SK-N-SH (cell line): ENCODE data around the gene PDK1. TPM values are rescaled to one million over a fixed set of nuclear protein-coding genes. Genes with fewer than 3 reads are reported as not detected.

Experiments used
- CTCF ChIA-PET: fragments of 300-600, 350-600 bp; formaldehyde crosslinking; extraction: SDS; loops from one replicate; lab custom pipeline; 2021; lab: Yijun Ruan, JAX
- POLR2A ChIA-PET: fragments of 350-600 bp; sonication (Branson Sonifier 250); formaldehyde crosslinking; extraction: SDS; loops from one replicate; lab custom pipeline; 2020; ENCODE audit warnings: antibody characterized with exemption, inconsistent platforms; lab: Yijun Ruan, JAX
- DNase-seq: peaks from one replicate; pipeline ENCODE4 v3.0.0; 2012
- H2AFZ ChIP-seq: fragments of 200-600 bp; sonication (generic); 2 replicates; pipeline ENCODE4 v1.8.1; 2016; ENCODE audit warnings: antibody characterized with exemption, mild to moderate bottlenecking, low read depth
- H3F3A ChIP-seq: fragments of 200-600 bp; sonication (generic); replicated peaks from 2 replicates; pipeline ENCODE3; 2016; ENCODE audit warnings: antibody characterized with exemption, mild to moderate bottlenecking; ENCODE audit not compliant: insufficient read depth
- H3K27ac ChIP-seq, 2 experiments: fragments of 200-500 bp in 1 of 2; fragments of 200-600 bp in 1 of 2; sonication (Bioruptor generic) in 1 of 2; sonication (generic), shearing (Covaris generic) in 1 of 2; 2 replicates each; pipeline versions ENCODE4 v1.5.1 to v1.6.1; 2014 to 2016; ENCODE audit warnings: low read depth in 2 of 2, inconsistent platforms in 1 of 2, low read length in 1 of 2, mild to moderate bottlenecking in 1 of 2, mixed read lengths in 1 of 2
- H3K27me3 ChIP-seq: fragments of 200-600 bp; sonication (generic), shearing (Covaris generic); 2 replicates; pipeline ENCODE4 v1.6.1; 2016; ENCODE audit warnings: mixed run types; ENCODE audit not compliant: insufficient read depth
- H3K36me3 ChIP-seq, 2 experiments: fragments of 200-500 bp in 1 of 2; fragments of 200-600 bp in 1 of 2; sonication (Bioruptor generic) in 1 of 2; sonication (generic) in 1 of 2; replicated peaks in 1 of 2; 2 replicates each; pipeline versions ENCODE3 to v1.5.1; 2014 to 2016; ENCODE audit warnings: low read length in 1 of 2, mild to moderate bottlenecking in 1 of 2; ENCODE audit not compliant: insufficient read depth in 2 of 2, control insufficient read depth in 1 of 2
- H3K4me1 ChIP-seq, 2 experiments: fragments of 200-500 bp in 1 of 2; fragments of 200-600 bp in 1 of 2; sonication (Bioruptor generic) in 1 of 2; sonication (generic), shearing (Covaris generic) in 1 of 2; 2 replicates each; pipeline versions ENCODE4 v1.5.1 to v1.6.1; 2014 to 2016; ENCODE audit warnings: low read depth in 1 of 2, low read length in 1 of 2, mixed run types in 1 of 2; ENCODE audit not compliant: insufficient read depth in 2 of 2, control insufficient read depth in 1 of 2
- H3K4me2 ChIP-seq: fragments of 200-600 bp; sonication (generic), shearing (Covaris generic); 2 replicates; pipeline ENCODE4 v1.6.1; 2017; ENCODE audit warnings: mixed run types
- H3K4me3 ChIP-seq, 2 experiments: fragments of 200-500 bp in 1 of 2; fragments of 200-600 bp in 1 of 2; sonication (Bioruptor generic) in 1 of 2; sonication (generic), shearing (Covaris generic) in 1 of 2; 2 replicates each; pipeline versions ENCODE4 v1.5.1 to v1.8.1; 2014 to 2016; ENCODE audit warnings: low read depth in 2 of 2, inconsistent platforms in 1 of 2, low read length in 1 of 2, mild to moderate bottlenecking in 1 of 2, mixed read lengths in 1 of 2, moderate library complexity in 1 of 2
- H3K79me2 ChIP-seq: fragments of 200-600 bp; sonication (generic); 2 replicates; pipeline ENCODE4 v1.8.1; 2017; ENCODE audit warnings: mild to moderate bottlenecking; ENCODE audit not compliant: insufficient read depth
- H3K9ac ChIP-seq: fragments of 200-600 bp; sonication (generic); 2 replicates; pipeline ENCODE4 v1.6.1; 2017; ENCODE audit warnings: mixed run types
- H3K9me2 ChIP-seq: fragments of 200-600 bp; sonication (generic); 2 replicates; pipeline ENCODE4 v1.6.1; 2017; ENCODE audit warnings: mixed run types
- H3K9me3 ChIP-seq: fragments of 200-600 bp; sonication (generic); 2 replicates; pipeline ENCODE4 v1.6.1; 2017; ENCODE audit warnings: mixed run types, mild to moderate bottlenecking, moderate library complexity
- H4K20me1 ChIP-seq: fragments of 200-600 bp; sonication (generic); 2 replicates; pipeline ENCODE4 v1.6.1; 2017; ENCODE audit warnings: mild to moderate bottlenecking, mixed run types; ENCODE audit not compliant: insufficient read depth
- EP300 ChIP-seq, 2 experiments: IDR thresholded peaks; 2 replicates each; pipeline versions ENCODE4 v1.4.0 to v1.6.1; 2012; ENCODE audit warnings: borderline replicate concordance in 1 of 2, low read depth in 1 of 2, low read length in 1 of 2
- FOXJ3 ChIP-seq: sonication (generic); formaldehyde crosslinking; IDR thresholded peaks from 2 replicates; pipeline ENCODE4 v1.5.1; 2020; ENCODE audit warnings: mild to moderate bottlenecking, missing genetic modification reagents
- GABPA ChIP-seq: IDR thresholded peaks from 2 replicates; pipeline ENCODE4 v1.4.0; 2012; ENCODE audit warnings: low read depth, mild to moderate bottlenecking
- MXI1 ChIP-seq: IDR thresholded peaks from 2 replicates; pipeline ENCODE4 v1.6.1; 2012; ENCODE audit warnings: mild to moderate bottlenecking, low read depth, low read length, improper control_type of control experiment
- RAD21 ChIP-seq: IDR thresholded peaks from 2 replicates; pipeline ENCODE4 v1.6.1; 2012; ENCODE audit warnings: mild to moderate bottlenecking, low read length
- TAF1 ChIP-seq: IDR thresholded peaks from 2 replicates; pipeline ENCODE4 v1.6.1; 2012; ENCODE audit warnings: low read depth, mild to moderate bottlenecking, low read length, moderate library complexity, borderline replicate concordance
- TCF12 ChIP-seq: IDR thresholded peaks from 2 replicates; pipeline ENCODE4 v1.4.0; 2012
- WGBS: methylation state at CpG from one replicate; pipeline ENCODE4 v1.1.6; 2017; ENCODE audit warnings: low lambda C conversion rate; 5-methylcytosine and 5-hydroxymethylcytosine counted together
- polyA plus RNA-seq, 3 experiments: library from polyadenylated mRNA; depleted of rRNA; stranded (reverse); fragments of >200 nt; gene quantifications; 2 replicates each; pipeline ENCODE4 v1.2.3, GENCODE V29; 2012
- TF ChIP-seq, protein P1 (sequence below): IDR thresholded peaks from 2 replicates; pipeline ENCODE4; 2012
- TF ChIP-seq, protein P2 (sequence below): fragments of 150-350 bp; IDR thresholded peaks from 2 replicates; pipeline ENCODE4 v1.6.1; 2017; ENCODE audit warnings: antibody characterized with exemption, low read length, low read depth, borderline replicate concordance
- TF ChIP-seq, protein P3 (sequence below): fragments of 150-350 bp; IDR thresholded peaks from 2 replicates; pipeline ENCODE4 v1.6.1; 2016; ENCODE audit warnings: mild to moderate bottlenecking, low read depth, low read length
- TF ChIP-seq, protein P4 (sequence below): IDR thresholded peaks from 2 replicates; pipeline ENCODE4 v1.6.1; 2012; ENCODE audit warnings: mild to moderate bottlenecking, low read depth, low read length, moderate library complexity

The PDK1 gene
- polyA plus RNA-seq, 1 of the 3 experiments (the other 2 are of a cell fraction): 5.3 TPM

DNA sequence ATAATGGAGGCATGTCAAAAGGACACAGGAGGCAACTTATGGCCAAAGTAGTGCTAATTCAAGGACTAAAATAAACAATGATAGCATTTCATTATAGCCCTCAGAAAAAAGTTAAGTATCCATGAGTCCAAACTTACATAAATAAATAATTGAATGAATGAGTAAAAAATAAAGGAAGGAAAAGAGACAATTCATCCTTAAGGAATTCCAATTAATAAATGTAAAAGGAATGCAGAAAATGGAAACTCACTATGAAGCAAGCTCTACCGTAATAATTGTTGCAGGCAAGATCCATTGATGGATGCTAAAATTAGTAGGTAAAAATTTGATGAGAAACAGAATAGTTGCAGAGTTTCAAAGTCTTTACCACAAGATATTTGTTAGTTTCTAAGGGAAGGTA lies 91.5 kb downstream of the PDK1 start:
- Histone ChIP-seq H3K36me3 (no peaks in the 10 kb centered on the region), H3K4me1 (peaks cover 0 to 7% of the 10 kb centered on the region in 2 experiments), H3K4me3 (no peak overlapping the region), H3K9me3 (no peaks in the 10 kb centered on the region), H3F3A (peaks cover 7% of the 10 kb centered on the region), H3K9me2 (no peaks in the 10 kb centered on the region), H3K79me2 (no peaks in the 10 kb centered on the region), H3K27ac (peak overlapping the region in 1 of 2 experiments; percentile 63; a peak in 2 of 4 replicates), H4K20me1 (no peaks in the 10 kb centered on the region), H2AFZ (peak overlapping the region; percentile 61), H3K9ac (no peak overlapping the region), H3K27me3 (no peaks in the 10 kb centered on the region), H3K4me2 (peak overlapping the region; percentile 14; the same call in 1 of the 2 replicates)
- DNase-seq: no peak
- POLR2A ChIA-PET: no interaction called here
- WGBS: 17% methylated on average over 1 of the region's 1 CpG
- TF ChIP-seq, protein P1, sequence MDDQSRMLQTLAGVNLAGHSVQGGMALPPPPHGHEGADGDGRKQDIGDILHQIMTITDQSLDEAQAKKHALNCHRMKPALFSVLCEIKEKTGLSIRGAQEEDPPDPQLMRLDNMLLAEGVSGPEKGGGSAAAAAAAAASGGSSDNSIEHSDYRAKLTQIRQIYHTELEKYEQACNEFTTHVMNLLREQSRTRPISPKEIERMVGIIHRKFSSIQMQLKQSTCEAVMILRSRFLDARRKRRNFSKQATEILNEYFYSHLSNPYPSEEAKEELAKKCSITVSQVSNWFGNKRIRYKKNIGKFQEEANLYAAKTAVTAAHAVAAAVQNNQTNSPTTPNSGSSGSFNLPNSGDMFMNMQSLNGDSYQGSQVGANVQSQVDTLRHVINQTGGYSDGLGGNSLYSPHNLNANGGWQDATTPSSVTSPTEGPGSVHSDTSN: 0 out of 2 replicates have a peak, but pooled peaks have one; percentile 9
- no peak for TF ChIP-seq RAD21
- TF ChIP-seq FOXJ3 (CRISPR knock-in tag): no peak
- TF ChIP-seq, protein P2, sequence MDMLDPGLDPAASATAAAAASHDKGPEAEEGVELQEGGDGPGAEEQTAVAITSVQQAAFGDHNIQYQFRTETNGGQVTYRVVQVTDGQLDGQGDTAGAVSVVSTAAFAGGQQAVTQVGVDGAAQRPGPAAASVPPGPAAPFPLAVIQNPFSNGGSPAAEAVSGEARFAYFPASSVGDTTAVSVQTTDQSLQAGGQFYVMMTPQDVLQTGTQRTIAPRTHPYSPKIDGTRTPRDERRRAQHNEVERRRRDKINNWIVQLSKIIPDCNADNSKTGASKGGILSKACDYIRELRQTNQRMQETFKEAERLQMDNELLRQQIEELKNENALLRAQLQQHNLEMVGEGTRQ: no peak
- TF ChIP-seq, protein P3, sequence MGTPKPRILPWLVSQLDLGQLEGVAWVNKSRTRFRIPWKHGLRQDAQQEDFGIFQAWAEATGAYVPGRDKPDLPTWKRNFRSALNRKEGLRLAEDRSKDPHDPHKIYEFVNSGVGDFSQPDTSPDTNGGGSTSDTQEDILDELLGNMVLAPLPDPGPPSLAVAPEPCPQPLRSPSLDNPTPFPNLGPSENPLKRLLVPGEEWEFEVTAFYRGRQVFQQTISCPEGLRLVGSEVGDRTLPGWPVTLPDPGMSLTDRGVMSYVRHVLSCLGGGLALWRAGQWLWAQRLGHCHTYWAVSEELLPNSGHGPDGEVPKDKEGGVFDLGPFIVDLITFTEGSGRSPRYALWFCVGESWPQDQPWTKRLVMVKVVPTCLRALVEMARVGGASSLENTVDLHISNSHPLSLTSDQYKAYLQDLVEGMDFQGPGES: no peak
- TF ChIP-seq GABPA: no peak
- TF ChIP-seq EP300 (IDR thresholded peaks at IDR 0.05; ENCODE audit: borderline replicate concordance in 1 of 2, low read depth in 1 of 2, low read length in 1 of 2): 0 out of 4 replicates have a peak, but pooled peaks of 1 of the 2 experiments have one; percentile 13
- TF ChIP-seq TAF1: no peak
- TF ChIP-seq, protein P4, sequence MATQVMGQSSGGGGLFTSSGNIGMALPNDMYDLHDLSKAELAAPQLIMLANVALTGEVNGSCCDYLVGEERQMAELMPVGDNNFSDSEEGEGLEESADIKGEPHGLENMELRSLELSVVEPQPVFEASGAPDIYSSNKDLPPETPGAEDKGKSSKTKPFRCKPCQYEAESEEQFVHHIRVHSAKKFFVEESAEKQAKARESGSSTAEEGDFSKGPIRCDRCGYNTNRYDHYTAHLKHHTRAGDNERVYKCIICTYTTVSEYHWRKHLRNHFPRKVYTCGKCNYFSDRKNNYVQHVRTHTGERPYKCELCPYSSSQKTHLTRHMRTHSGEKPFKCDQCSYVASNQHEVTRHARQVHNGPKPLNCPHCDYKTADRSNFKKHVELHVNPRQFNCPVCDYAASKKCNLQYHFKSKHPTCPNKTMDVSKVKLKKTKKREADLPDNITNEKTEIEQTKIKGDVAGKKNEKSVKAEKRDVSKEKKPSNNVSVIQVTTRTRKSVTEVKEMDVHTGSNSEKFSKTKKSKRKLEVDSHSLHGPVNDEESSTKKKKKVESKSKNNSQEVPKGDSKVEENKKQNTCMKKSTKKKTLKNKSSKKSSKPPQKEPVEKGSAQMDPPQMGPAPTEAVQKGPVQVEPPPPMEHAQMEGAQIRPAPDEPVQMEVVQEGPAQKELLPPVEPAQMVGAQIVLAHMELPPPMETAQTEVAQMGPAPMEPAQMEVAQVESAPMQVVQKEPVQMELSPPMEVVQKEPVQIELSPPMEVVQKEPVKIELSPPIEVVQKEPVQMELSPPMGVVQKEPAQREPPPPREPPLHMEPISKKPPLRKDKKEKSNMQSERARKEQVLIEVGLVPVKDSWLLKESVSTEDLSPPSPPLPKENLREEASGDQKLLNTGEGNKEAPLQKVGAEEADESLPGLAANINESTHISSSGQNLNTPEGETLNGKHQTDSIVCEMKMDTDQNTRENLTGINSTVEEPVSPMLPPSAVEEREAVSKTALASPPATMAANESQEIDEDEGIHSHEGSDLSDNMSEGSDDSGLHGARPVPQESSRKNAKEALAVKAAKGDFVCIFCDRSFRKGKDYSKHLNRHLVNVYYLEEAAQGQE: no peak
- TF ChIP-seq MXI1: no peak
- peak; percentile 38; the same call in 1 of the 2 replicates for TF ChIP-seq TCF12
- CTCF ChIA-PET: no interaction called here
